A549 treated with CORT108297 at 1 μM for 4 hours (cell line): ENCODE measurements around the gene KHDC1L. TPM values are rescaled to one million over a fixed set of nuclear protein-coding genes. Genes with fewer than 3 reads are reported as not detected.

ENCODE experiments used
- total RNA-seq: library from RNA; stranded (reverse); fragments of 200-300 nt; extraction: Qiagen RNA extraction; gene quantifications from 5 replicates; pipeline ENCODE4 v1.2.3, GENCODE V29; 2022

The KHDC1L gene, protein sequence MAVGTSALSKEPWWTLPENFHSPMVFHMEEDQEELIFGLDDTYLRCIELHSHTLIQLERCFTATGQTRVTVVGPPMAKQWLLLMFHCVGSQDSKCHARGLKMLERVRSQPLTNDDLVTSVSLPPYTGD
- total RNA-seq = 0.23 to 0.40 TPM (median 0.30 TPM) in 5 replicates

DNA sequence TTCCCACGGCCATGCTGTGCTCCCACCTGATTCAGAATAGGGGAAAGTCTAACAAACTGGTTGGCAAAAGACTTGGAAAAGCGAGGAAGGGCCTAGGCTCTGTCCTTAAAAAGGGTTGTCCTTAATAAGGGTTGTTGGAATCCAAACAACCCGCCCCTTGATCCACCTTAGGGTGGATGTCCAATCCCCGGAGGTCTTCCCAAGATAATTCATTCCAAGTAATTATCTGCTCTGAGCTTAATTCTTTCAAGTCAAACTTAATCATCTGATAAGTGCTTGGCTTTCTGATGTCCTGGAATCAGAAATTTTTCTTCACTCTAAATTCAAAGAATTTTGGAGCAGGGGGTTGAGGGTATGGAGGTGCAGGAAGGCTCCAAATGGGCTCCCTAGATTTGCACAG, at the start of gene KHDC1L:
KHDC1L (minus strand) TSS at position 101 of the 400 bp plus-strand sequence; CDS start at position 13, 88 bp downstream.

GRCh38 chr6:73262671-73263569, 37.6 kb upstream of the KHDC1L start, which contains the start of gene KHDC1:
Gene KHDC1 (minus strand): TSS chr6:73263196. CDS start chr6:73242517, 20,679 bp downstream.

Other genes with a start within 250 kb of the KHDC1L start
- 3.6 to 4.5 TPM (median 4.1 TPM) in 5 replicates for gene KHDC1, start 37.7 kb upstream of the KHDC1L start, total RNA-seq
- gene DPPA5, start 128.8 kb upstream of the KHDC1L start, total RNA-seq = not detected in 5 replicates
- not detected in 5 replicates for gene KHDC3L, start 137.2 kb upstream of the KHDC1L start, total RNA-seq
- gene OOEP, start 144.4 kb upstream of the KHDC1L start, total RNA-seq = not detected in 5 replicates
- gene DDX43, start 169.3 kb upstream of the KHDC1L start, total RNA-seq = not detected in 5 replicates
- 5.2 to 6.3 TPM (median 5.4 TPM) in 5 replicates for gene CGAS, start 226.8 kb upstream of the KHDC1L start, total RNA-seq
- 10.1 to 14.1 TPM (median 10.6 TPM) in 5 replicates for gene MTO1, start 236.2 kb upstream of the KHDC1L start, total RNA-seq